Thyroid gland (tissue), 4 donors: ENCODE results near the gene SCFD2. TPM values are rescaled to one million over a fixed set of nuclear protein-coding genes. Genes with fewer than 3 reads are reported as not detected.

ENCODE experiments used
- DNase-seq, 2 donors: peaks; one replicate each; pipeline ENCODE4 v3.0.0-alpha.2; 2019
- H3K27ac ChIP-seq, 3 donors: fragments of 200-600 bp; sonication (generic); 1 replicate in 2 of 3; 2 replicates in 1 of 3; pipeline ENCODE4 v1.5.1; 2016 to 2019; ENCODE audit warnings: mild to moderate bottlenecking in 1 of 3, moderate library complexity in 1 of 3
- H3K27me3 ChIP-seq: fragments of 200-600 bp; sonication (generic); one replicate; pipeline ENCODE4 v1.5.1; 2019
- H3K36me3 ChIP-seq, 2 donors: fragments of 200-600 bp; sonication (generic); one replicate each; pipeline ENCODE4 v1.5.1; 2016 to 2019
- H3K4me1 ChIP-seq, 2 donors: fragments of 200-600 bp; sonication (generic); one replicate each; pipeline ENCODE4 v1.5.1; 2017 to 2019
- H3K4me3 ChIP-seq, 3 donors: fragments of 200-600 bp; sonication (generic); replicated peaks in 1 of 3; 1 replicate in 2 of 3; 2 replicates in 1 of 3; pipeline ENCODE4 v1.5.1; 2016; ENCODE audit warnings: mild to moderate bottlenecking in 1 of 3
- H3K9me3 ChIP-seq: fragments of 200-600 bp; sonication (generic); one replicate; pipeline ENCODE4 v1.5.1; 2017
- CTCF ChIP-seq, 6 experiments: fragments of 200-600 bp in 3 of 6; fragments of 450-650 bp in 3 of 6; sonication (generic) in 3 of 6; IDR thresholded peaks; one replicate each; pipeline ENCODE4 v1.5.1; 2016 to 2019; ENCODE audit warnings: antibody characterized with exemption in 6 of 6, mild to moderate bottlenecking in 2 of 6, inconsistent platforms in 1 of 6, moderate library complexity in 1 of 6
- POLR2A ChIP-seq, 2 donors: fragments of 450-650 bp; IDR thresholded peaks; one replicate each; pipeline ENCODE4 v1.6.1; 2017; ENCODE audit warnings: antibody characterized with exemption in 2 of 2, mild to moderate bottlenecking in 2 of 2, moderate library complexity in 1 of 2
- WGBS, 2 donors: methylation state at CpG; one replicate each; pipeline ENCODE4 v1.1.5; 2017; 5-methylcytosine and 5-hydroxymethylcytosine counted together
- intact Hi-C: fragments of 100-400 bp; cut with DNase I; formaldehyde crosslinking; loops from one replicate; pipeline ENCODE4 v1.15.1; 2023
- total RNA-seq, 4 donors: library from RNA; depleted of rRNA; stranded (reverse); fragments of >200 nt; gene quantifications; one replicate each; pipeline ENCODE4 v1.2.3, GENCODE V29; 2016

Gene SCFD2
- total RNA-seq, 4 donors from 2014 or later: 10.3 to 32.9 (median 28.2) TPM

DNA sequence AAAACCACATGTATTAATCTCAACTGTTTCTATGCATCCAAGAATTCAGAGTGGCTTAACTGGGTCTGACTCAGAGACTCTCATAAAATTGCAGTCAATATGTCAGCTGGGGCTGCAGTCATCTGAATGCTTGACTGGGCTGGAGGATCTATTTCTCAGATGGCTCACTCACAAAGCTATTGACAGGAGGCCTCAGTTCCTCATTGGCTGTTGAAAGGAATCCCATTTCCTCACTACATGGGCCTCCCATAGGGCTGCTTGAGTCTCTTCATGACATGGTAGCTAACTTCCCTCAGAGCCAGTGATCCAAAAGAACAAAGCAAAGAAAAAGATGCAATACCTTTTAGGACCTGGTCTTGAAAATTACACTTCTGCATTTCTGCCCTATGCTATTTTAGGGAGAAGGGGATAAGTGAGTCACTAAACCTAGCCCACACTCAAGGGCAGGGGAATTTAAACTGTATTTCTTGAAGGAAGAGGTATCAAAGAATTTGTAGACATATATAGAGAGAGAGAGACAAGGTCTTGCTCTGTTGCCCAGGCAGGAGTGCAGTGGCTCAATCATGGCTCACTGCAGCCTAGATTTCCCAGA is 9.8 kb downstream of the SCFD2 start:
- no peak overlapping the region for H3K27ac ChIP-seq
- H3K4me1 ChIP-seq: no peaks in the 10 kb centered on the region
- TF ChIP-seq CTCF (IDR thresholded peaks at IDR 0.05) (no peak), POLR2A (IDR thresholded peaks at IDR 0.05) (no peak)
- no peak for DNase-seq
- H3K36me3 ChIP-seq: peaks cover 0 to 9% of the 10 kb centered on the region in 2 donors
- H3K9me3 ChIP-seq: no peaks in the 10 kb centered on the region
- no peaks in the 10 kb centered on the region for H3K27me3 ChIP-seq
- H3K4me3 ChIP-seq: no peak overlapping the region
- intact Hi-C loops: no loop called here

GRCh38 chr4:53354012-53354722 is 11.7 kb downstream of the SCFD2 start:
- peaks cover 0 to 9% of the 10 kb centered on the region in 2 donors for H3K36me3 ChIP-seq
- H3K4me1 ChIP-seq: no peaks in the 10 kb centered on the region
- no peaks in the 10 kb centered on the region for H3K9me3 ChIP-seq
- DNase-seq: no peak
- no peak for TF ChIP-seq POLR2A (IDR thresholded peaks at IDR 0.05)
- TF ChIP-seq CTCF (IDR thresholded peaks at IDR 0.05): no peak
- H3K4me3 ChIP-seq: no peak overlapping the region
- WGBS, 2 donors: 96 to 98% methylated on average over 21 to 24 of the region's 32 CpGs
- H3K27me3 ChIP-seq: no peaks in the 10 kb centered on the region
- H3K27ac ChIP-seq: no peak overlapping the region
- intact Hi-C loops: no loop called here

DNA sequence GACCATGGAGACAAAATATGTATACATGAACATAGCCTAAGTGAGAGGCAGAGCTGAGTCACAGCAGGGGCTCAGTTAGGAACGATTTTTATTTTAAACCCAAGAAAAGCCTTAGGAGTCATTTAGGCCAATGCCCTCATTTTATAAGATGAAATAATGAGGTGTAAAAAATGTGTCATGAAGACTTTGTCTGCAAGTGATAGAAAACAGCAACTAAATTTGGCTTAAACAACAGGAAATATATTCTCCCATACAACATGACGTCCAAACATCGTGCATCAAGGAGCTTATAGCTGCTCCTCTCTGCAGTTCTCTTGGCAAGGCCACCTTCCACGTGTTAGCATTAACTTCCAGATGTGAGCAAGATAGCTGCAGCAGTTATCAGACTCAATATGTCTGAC is 16.8 kb downstream of the SCFD2 start:
- Histone ChIP-seq H3K4me1 (no peaks in the 10 kb centered on the region), H3K27ac (no peak overlapping the region), H3K36me3 (peaks cover 0 to 9% of the 10 kb centered on the region in 2 donors), H3K4me3 (no peak overlapping the region), H3K27me3 (no peaks in the 10 kb centered on the region), H3K9me3 (no peaks in the 10 kb centered on the region)
- DNase-seq: no peak
- TF ChIP-seq POLR2A (IDR thresholded peaks at IDR 0.05) (no peak), CTCF (IDR thresholded peaks at IDR 0.05) (no peak)
- WGBS, 2 donors: 85 to 92% methylated on average over 4 of the region's 4 CpGs
- intact Hi-C loops: no loop called here

DNA sequence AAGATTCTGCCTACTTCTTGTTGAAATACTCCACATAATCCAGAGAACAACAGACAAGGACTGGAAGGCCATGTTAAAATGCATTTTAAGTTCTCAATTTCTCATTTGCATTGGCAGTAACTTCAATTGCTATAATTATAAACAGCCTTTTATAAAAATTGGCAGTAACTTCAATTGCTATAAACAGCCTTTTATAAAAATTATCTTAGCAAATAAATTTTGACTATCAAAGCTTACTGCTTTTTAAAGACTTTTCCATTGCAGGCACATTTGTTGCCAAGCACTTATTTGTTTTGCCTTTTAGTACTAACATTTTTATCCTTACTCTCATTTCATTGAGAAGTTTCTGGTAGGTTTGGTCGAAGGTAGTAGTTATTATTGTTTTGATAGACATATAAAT is 17.8 kb downstream of the SCFD2 start:
- WGBS, 2 donors: 76 to 83% methylated on average over 1 of the region's 1 CpG
- Histone ChIP-seq H3K4me1 (no peaks in the 10 kb centered on the region), H3K36me3 (peaks cover 0 to 9% of the 10 kb centered on the region in 2 donors), H3K27me3 (no peaks in the 10 kb centered on the region), H3K4me3 (no peak overlapping the region), H3K27ac (no peak overlapping the region), H3K9me3 (no peaks in the 10 kb centered on the region)
- TF ChIP-seq POLR2A (IDR thresholded peaks at IDR 0.05): no peak
- no peak for TF ChIP-seq CTCF (IDR thresholded peaks at IDR 0.05)
- no peak for DNase-seq
- intact Hi-C loops: no loop called here
